ENCODE results near the gene AGPAT4.

Gene AGPAT4

DNA sequence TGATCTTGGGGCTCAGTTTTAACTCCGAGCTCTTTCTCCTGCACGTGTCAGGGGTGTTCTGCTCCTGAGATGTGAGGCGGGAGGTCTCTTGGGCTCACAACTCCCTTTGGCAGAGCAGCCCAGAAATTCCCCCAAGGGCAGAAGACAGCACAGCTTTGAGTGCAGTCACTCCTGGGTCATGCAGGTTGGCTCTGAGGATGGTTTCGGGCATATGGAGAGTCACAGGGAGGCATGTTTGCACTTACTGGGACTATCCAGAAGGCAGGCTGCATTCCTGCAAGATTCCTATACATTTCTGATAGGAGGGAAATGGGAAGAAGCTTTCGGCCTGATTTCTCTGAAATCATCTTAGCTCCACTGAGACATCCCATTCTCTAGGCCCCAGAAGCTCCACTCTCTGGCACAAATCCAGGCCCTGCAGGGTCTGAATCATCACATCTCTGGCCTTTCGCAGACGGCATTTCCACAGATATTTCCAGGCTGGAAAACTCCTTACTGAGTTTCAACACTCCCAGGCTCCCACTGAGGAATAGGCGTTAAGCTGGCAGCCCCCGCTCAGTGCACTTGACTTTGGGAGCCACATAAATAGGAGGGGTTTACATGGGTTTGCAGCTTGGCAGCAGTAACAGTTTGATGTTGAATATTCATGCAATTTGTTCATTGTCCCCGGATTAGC, 39.7 kb downstream of the AGPAT4 start:
- Histone ChIP-seq H3K9me2 (ENCODE audit: low read depth, low read length) (no peaks in the 10 kb centered on the region), H3K79me2 (ENCODE audit: insufficient read depth, low read length) (no peaks in the 10 kb centered on the region), H3K27me3 (ENCODE audit: insufficient read depth, low read length) (no peaks in the 10 kb centered on the region; the same call in 1 of the 2 replicates), H2AFZ (ENCODE audit: low read length) (no peak overlapping the region), H3K36me3 (ENCODE audit: insufficient read depth, low read length) (no peaks in the 10 kb centered on the region), H3F3A (ENCODE audit: insufficient read depth, low read length) (no peaks in the 10 kb centered on the region), H3K4me2 (ENCODE audit: low read length) (no peak overlapping the region), H3K9ac (ENCODE audit: low read length) (no peak overlapping the region), H3K4me1 (ENCODE audit: insufficient read depth, low read length, severe bottlenecking) (no peaks in the 10 kb centered on the region), H3K4me3 (ENCODE audit: low read depth, low read length, poor library complexity, severe bottlenecking) (no peak overlapping the region), H3K27ac (ENCODE audit: low read depth, low read length, poor library complexity, severe bottlenecking) (no peak overlapping the region), H3K9me3 (ENCODE audit: low read length) (no peaks in the 10 kb centered on the region), H4K20me1 (ENCODE audit: insufficient read depth, low read length) (no peaks in the 10 kb centered on the region)
- TF ChIP-seq EZH2 (IDR thresholded peaks at IDR 0.05; ENCODE audit: borderline replicate concordance, low read length): no peak
- TF ChIP-seq CTCF (IDR thresholded peaks at IDR 0.05; ENCODE audit: low read length): no peak

DNA sequence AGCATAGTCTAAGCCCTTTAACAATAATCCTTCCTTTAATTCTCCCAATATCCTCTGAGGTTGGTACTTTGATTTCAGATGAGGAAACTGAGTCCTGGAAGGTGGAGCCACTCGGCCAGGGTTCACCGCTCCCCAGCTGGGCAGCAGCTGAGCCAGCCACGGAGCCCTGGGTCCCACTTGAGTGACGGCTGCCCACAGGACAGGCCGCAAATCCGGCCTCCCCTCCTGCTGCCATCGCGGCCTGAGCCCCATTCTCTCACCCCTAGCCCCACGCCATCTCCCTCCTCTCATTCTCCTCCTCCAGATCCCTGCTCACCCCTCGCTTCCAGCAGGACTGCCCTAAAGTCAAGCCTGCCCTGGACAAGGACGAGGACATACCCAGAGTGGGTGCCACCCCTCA, 41.4 kb downstream of the AGPAT4 start:
- no peaks in the 10 kb centered on the region for H3K36me3 ChIP-seq (ENCODE audit: insufficient read depth, low read length)
- H3K27me3 ChIP-seq (ENCODE audit: insufficient read depth, low read length): no peaks in the 10 kb centered on the region
- no peak overlapping the region for H3K9ac ChIP-seq (ENCODE audit: low read length)
- no peaks in the 10 kb centered on the region for H3K4me1 ChIP-seq (ENCODE audit: insufficient read depth, low read length, severe bottlenecking)
- H3K9me3 ChIP-seq (ENCODE audit: low read length): no peaks in the 10 kb centered on the region
- no peaks in the 10 kb centered on the region for H4K20me1 ChIP-seq (ENCODE audit: insufficient read depth, low read length)
- H3K4me2 ChIP-seq (ENCODE audit: low read length): no peak overlapping the region
- H3K4me3 ChIP-seq (ENCODE audit: low read depth, low read length, poor library complexity, severe bottlenecking): no peak overlapping the region
- no peaks in the 10 kb centered on the region for H3F3A ChIP-seq (ENCODE audit: insufficient read depth, low read length)
- H3K9me2 ChIP-seq (ENCODE audit: low read depth, low read length): no peaks in the 10 kb centered on the region
- TF ChIP-seq CTCF (IDR thresholded peaks at IDR 0.05; ENCODE audit: low read length) (no peak), EZH2 (IDR thresholded peaks at IDR 0.05; ENCODE audit: borderline replicate concordance, low read length) (no peak)
- H3K79me2 ChIP-seq (ENCODE audit: insufficient read depth, low read length): no peaks in the 10 kb centered on the region
- H3K27ac ChIP-seq (ENCODE audit: low read depth, low read length, poor library complexity, severe bottlenecking): no peak overlapping the region
- H2AFZ ChIP-seq (ENCODE audit: low read length): no peak overlapping the region

DNA sequence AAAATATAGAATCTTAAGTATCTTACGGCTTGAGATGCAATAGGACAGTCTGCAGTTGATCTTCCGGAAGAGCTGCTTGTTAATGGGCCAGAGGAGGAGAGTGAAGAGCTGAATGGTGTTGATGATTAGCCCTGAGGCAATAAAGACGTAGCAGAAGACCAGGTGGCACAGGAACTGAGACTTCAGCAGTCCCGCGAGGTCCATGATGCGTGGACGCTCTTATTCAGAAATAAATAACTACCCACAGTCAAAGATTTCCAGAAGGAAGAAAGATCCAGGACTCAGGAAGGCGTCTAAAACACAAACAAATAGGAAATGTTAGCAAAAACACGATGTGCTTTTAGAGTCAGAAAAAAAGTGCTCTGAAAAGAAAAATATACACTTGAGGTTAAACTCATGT, 41.9 kb downstream of the AGPAT4 start:
- Histone ChIP-seq H3K4me3 (ENCODE audit: low read depth, low read length, poor library complexity, severe bottlenecking) (no peak overlapping the region), H4K20me1 (ENCODE audit: insufficient read depth, low read length) (no peaks in the 10 kb centered on the region), H3K4me2 (ENCODE audit: low read length) (no peak overlapping the region), H3K9ac (ENCODE audit: low read length) (no peak overlapping the region), H3F3A (ENCODE audit: insufficient read depth, low read length) (no peaks in the 10 kb centered on the region), H3K36me3 (ENCODE audit: insufficient read depth, low read length) (no peaks in the 10 kb centered on the region), H3K9me2 (ENCODE audit: low read depth, low read length) (no peaks in the 10 kb centered on the region), H3K27ac (ENCODE audit: low read depth, low read length, poor library complexity, severe bottlenecking) (no peak overlapping the region), H3K27me3 (ENCODE audit: insufficient read depth, low read length) (no peaks in the 10 kb centered on the region), H3K4me1 (ENCODE audit: insufficient read depth, low read length, severe bottlenecking) (no peaks in the 10 kb centered on the region), H2AFZ (ENCODE audit: low read length) (no peak overlapping the region), H3K79me2 (ENCODE audit: insufficient read depth, low read length) (no peaks in the 10 kb centered on the region), H3K9me3 (ENCODE audit: low read length) (no peaks in the 10 kb centered on the region)
- TF ChIP-seq EZH2 (IDR thresholded peaks at IDR 0.05; ENCODE audit: borderline replicate concordance, low read length): no peak
- TF ChIP-seq CTCF (IDR thresholded peaks at IDR 0.05; ENCODE audit: low read length): no peak

All from OCI-LY1 (cell line).